HepG2 (cell line): ENCODE results near the gene NBEAL1. TPM values are rescaled to one million over a fixed set of nuclear protein-coding genes. Genes with fewer than 3 reads are reported as not detected.
A peak's percentile ranks its signal among the peaks of the same experiment; 100 is the strongest.

Source experiments
- GZF1 ChIP-seq: sonication (generic); formaldehyde crosslinking; IDR thresholded peaks from 2 replicates; pipeline ENCODE4 v1.5.1; 2020; ENCODE audit warnings: mild to moderate bottlenecking, missing genetic modification reagents
- NFYB ChIP-seq: sonication (generic); formaldehyde crosslinking; IDR thresholded peaks from 2 replicates; pipeline ENCODE4 v1.4.0; 2020; ENCODE audit warnings: missing genetic modification reagents
- RAD21 ChIP-seq: fragments of 450-650 bp; formaldehyde crosslinking; IDR thresholded peaks from 2 replicates; pipeline ENCODE4 v1.5.0; 2020; ENCODE audit warnings: mild to moderate bottlenecking
- RXRA ChIP-seq: sonication (generic); formaldehyde crosslinking; IDR thresholded peaks from 2 replicates; pipeline ENCODE4 v1.5.1; 2020; ENCODE audit warnings: missing genetic modification reagents
- SP1 ChIP-seq, 2 experiments: fragments of 450-650 bp in 1 of 2; sonication (generic) in 1 of 2; formaldehyde crosslinking in 1 of 2; IDR thresholded peaks; 2 replicates each; pipeline versions ENCODE4 v1.4.0 to v1.6.1; 2016 to 2020; ENCODE audit warnings: missing genetic modification reagents in 1 of 2
- SRY ChIP-seq: sonication (generic); formaldehyde crosslinking; IDR thresholded peaks from 2 replicates; pipeline ENCODE4 v1.8.0; 2022; ENCODE audit warnings: mild to moderate bottlenecking, missing genetic modification reagents
- SSRP1 ChIP-seq: IDR thresholded peaks from 2 replicates; pipeline ENCODE4 v1.6.1; 2016; ENCODE audit warnings: control low read depth
- TCF7 ChIP-seq: sonication (generic); IDR thresholded peaks from 2 replicates; pipeline ENCODE4 v1.6.1; 2016; ENCODE audit warnings: antibody characterized with exemption, low read depth
- XBP1 ChIP-seq: sonication (generic); formaldehyde crosslinking; IDR thresholded peaks from 2 replicates; pipeline ENCODE4 v1.5.0; 2020; ENCODE audit warnings: missing genetic modification reagents
- ZFYVE20 ChIP-seq: sonication (generic); formaldehyde crosslinking; IDR thresholded peaks from 2 replicates; pipeline ENCODE4 v1.8.0; 2023; ENCODE audit warnings: low read depth, mild to moderate bottlenecking, moderate library complexity, missing genetic modification reagents, borderline replicate concordance
- ZMYM4 ChIP-seq: sonication (generic); formaldehyde crosslinking; IDR thresholded peaks from 2 replicates; pipeline ENCODE4 v1.8.1; 2023; ENCODE audit warnings: mild to moderate bottlenecking, missing genetic modification reagents
- ZNF225 ChIP-seq: sonication (generic); formaldehyde crosslinking; IDR thresholded peaks from 2 replicates; pipeline ENCODE4 v1.4.0; 2020; ENCODE audit warnings: mild to moderate bottlenecking, missing genetic modification reagents
- ZNF296 ChIP-seq: sonication (generic); formaldehyde crosslinking; conservative IDR thresholded peaks from 2 replicates; pipeline ENCODE4 v1.5.0; 2020; ENCODE audit warnings: mild to moderate bottlenecking, missing genetic modification reagents
- ZNF713 ChIP-seq: sonication (generic); formaldehyde crosslinking; IDR thresholded peaks from 2 replicates; pipeline ENCODE4 v1.4.0; 2020; ENCODE audit warnings: mild to moderate bottlenecking, missing genetic modification reagents
- ZNF737 ChIP-seq: sonication (generic); formaldehyde crosslinking; IDR thresholded peaks from 2 replicates; pipeline ENCODE4 v1.5.0; 2020; ENCODE audit warnings: missing genetic modification reagents, mild to moderate bottlenecking, borderline replicate concordance
- ZNF749 ChIP-seq: sonication (generic); formaldehyde crosslinking; IDR thresholded peaks from 2 replicates; pipeline ENCODE4 v1.8.0; 2022; ENCODE audit warnings: mild to moderate bottlenecking, missing genetic modification reagents, moderate library complexity, borderline replicate concordance
- ZSCAN12 ChIP-seq: sonication (generic); formaldehyde crosslinking; IDR thresholded peaks from 2 replicates; pipeline ENCODE4 v1.9.0; 2021; ENCODE audit warnings: mild to moderate bottlenecking, missing genetic modification reagents
- polyA plus RNA-seq, 8 experiments: library from polyadenylated mRNA; depleted of rRNA in 3 of 8; stranded (reverse) in 7 of 8; unstranded in 1 of 8; fragments of >200 nt; fragmentation: Illumina TruSeq in 4 of 8; extraction: Trizol in 4 of 8; gene quantifications; 2 replicates each; pipeline versions ENCODE4 v1.2.1 to v1.2.3, GENCODE V29; 2011 to 2016; ENCODE audit warnings: low read depth in 4 of 8, missing spikeins in 1 of 8, mixed read lengths in 1 of 8; ENCODE audit not compliant: insufficient read depth in 1 of 8
- total RNA-seq, 5 experiments: library from RNA; depleted of rRNA; stranded (reverse); fragments of >200 nt; fragmentation: Illumina TruSeq; extraction: Trizol; gene quantifications; 2 replicates each; pipeline ENCODE4 v1.2.3, GENCODE V29; 2016; ENCODE audit warnings: low read depth in 1 of 5
- TF ChIP-seq, protein P1 (sequence below): IDR thresholded peaks from 2 replicates; pipeline ENCODE4 v1.6.1; 2016; ENCODE audit warnings: low read depth, borderline replicate concordance
- TF ChIP-seq, protein P2 (sequence below): sonication (generic); formaldehyde crosslinking; IDR thresholded peaks from 2 replicates; pipeline ENCODE4 v1.5.0; 2020; ENCODE audit warnings: mild to moderate bottlenecking, missing genetic modification reagents
- TF ChIP-seq, protein P3 (sequence below): fragments of 450-650 bp; IDR thresholded peaks from 2 replicates; pipeline ENCODE4 v1.6.1; 2016
- TF ChIP-seq, protein P4 (sequence below): sonication (generic); formaldehyde crosslinking; IDR thresholded peaks from 2 replicates; pipeline ENCODE4 v1.4.0; 2020; ENCODE audit warnings: missing genetic modification reagents
- TF ChIP-seq, protein P5 (sequence below): sonication (generic); formaldehyde crosslinking; IDR thresholded peaks from 2 replicates; pipeline ENCODE4 v1.8.0; 2022; ENCODE audit warnings: missing genetic modification reagents, mild to moderate bottlenecking, moderate library complexity, borderline replicate concordance

NBEAL1 gene
- total and polyA plus RNA-seq, 2 of the 13 experiments (the other 11 are each of a cell fraction or from before 2014, with no cell fraction given), result 6.4 to 15.7 TPM

DNA sequence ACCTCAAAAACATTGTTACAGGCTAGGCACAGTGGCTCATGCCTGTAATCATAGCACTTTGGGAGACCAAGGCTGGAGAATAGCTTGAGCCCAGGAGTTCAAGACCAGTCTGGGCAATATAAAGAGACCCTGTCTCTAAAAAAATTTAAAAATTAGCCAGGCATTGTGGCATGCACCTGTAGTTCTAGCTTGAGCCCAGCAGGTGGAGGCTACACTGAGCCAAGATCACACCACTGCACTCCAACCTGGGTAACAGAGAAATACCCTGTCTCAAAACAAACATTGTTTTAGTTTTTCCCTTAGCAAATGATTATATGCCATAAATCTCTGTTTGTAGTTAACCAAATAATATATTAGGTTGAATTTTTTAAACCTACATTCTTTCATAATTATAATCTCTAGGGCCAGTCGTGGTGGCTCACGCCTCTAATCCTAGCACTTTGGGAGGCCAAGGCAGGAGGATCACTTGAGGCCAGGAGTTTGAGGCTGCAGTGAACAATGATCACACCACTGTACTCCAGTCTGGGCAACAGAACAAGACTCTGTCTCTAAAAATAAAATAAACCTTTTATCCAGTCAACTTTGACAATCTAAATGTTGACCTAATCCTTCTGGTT lies 210.9 kb downstream of the NBEAL1 start (continued):
- TF ChIP-seq, protein P1, sequence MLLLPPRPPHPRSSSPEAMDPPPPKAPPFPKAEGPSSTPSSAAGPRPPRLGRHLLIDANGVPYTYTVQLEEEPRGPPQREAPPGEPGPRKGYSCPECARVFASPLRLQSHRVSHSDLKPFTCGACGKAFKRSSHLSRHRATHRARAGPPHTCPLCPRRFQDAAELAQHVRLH (CRISPR knock-in tag), result no peak
- TF ChIP-seq, protein P2, sequence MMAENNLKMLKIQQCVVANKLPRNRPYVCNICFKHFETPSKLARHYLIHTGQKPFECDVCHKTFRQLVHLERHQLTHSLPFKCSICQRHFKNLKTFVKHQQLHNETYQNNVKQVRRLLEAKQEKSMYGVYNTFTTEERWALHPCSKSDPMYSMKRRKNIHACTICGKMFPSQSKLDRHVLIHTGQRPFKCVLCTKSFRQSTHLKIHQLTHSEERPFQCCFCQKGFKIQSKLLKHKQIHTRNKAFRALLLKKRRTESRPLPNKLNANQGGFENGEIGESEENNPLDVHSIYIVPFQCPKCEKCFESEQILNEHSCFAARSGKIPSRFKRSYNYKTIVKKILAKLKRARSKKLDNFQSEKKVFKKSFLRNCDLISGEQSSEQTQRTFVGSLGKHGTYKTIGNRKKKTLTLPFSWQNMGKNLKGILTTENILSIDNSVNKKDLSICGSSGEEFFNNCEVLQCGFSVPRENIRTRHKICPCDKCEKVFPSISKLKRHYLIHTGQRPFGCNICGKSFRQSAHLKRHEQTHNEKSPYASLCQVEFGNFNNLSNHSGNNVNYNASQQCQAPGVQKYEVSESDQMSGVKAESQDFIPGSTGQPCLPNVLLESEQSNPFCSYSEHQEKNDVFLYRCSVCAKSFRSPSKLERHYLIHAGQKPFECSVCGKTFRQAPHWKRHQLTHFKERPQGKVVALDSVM, result peak; percentile 87
- TF ChIP-seq TCF7, result no peak
- TF ChIP-seq ZNF749 (CRISPR knock-in tag), result no peak
- TF ChIP-seq, protein P3, sequence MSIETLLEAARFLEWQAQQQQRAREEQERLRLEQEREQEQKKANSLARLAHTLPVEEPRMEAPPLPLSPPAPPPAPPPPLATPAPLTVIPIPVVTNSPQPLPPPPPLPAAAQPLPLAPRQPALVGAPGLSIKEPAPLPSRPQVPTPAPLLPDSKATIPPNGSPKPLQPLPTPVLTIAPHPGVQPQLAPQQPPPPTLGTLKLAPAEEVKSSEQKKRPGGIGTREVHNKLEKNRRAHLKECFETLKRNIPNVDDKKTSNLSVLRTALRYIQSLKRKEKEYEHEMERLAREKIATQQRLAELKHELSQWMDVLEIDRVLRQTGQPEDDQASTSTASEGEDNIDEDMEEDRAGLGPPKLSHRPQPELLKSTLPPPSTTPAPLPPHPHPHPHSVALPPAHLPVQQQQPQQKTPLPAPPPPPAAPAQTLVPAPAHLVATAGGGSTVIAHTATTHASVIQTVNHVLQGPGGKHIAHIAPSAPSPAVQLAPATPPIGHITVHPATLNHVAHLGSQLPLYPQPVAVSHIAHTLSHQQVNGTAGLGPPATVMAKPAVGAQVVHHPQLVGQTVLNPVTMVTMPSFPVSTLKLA, result no peak
- TF ChIP-seq GZF1 (CRISPR knock-in tag), result no peak
- no peak for TF ChIP-seq XBP1 (CRISPR knock-in tag)
- no peak for TF ChIP-seq ZNF225 (CRISPR knock-in tag)
- TF ChIP-seq, protein P4, sequence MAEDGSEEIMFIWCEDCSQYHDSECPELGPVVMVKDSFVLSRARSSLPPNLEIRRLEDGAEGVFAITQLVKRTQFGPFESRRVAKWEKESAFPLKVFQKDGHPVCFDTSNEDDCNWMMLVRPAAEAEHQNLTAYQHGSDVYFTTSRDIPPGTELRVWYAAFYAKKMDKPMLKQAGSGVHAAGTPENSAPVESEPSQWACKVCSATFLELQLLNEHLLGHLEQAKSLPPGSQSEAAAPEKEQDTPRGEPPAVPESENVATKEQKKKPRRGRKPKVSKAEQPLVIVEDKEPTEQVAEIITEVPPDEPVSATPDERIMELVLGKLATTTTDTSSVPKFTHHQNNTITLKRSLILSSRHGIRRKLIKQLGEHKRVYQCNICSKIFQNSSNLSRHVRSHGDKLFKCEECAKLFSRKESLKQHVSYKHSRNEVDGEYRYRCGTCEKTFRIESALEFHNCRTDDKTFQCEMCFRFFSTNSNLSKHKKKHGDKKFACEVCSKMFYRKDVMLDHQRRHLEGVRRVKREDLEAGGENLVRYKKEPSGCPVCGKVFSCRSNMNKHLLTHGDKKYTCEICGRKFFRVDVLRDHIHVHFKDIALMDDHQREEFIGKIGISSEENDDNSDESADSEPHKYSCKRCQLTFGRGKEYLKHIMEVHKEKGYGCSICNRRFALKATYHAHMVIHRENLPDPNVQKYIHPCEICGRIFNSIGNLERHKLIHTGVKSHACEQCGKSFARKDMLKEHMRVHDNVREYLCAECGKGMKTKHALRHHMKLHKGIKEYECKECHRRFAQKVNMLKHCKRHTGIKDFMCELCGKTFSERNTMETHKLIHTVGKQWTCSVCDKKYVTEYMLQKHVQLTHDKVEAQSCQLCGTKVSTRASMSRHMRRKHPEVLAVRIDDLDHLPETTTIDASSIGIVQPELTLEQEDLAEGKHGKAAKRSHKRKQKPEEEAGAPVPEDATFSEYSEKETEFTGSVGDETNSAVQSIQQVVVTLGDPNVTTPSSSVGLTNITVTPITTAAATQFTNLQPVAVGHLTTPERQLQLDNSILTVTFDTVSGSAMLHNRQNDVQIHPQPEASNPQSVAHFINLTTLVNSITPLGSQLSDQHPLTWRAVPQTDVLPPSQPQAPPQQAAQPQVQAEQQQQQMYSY (CRISPR knock-in tag), result no peak
- no peak for TF ChIP-seq ZNF296 (CRISPR knock-in tag)
- no peak for TF ChIP-seq NFYB (CRISPR knock-in tag)
- no peak for TF ChIP-seq ZNF713 (CRISPR knock-in tag)
- TF ChIP-seq ZMYM4 (CRISPR knock-in tag), result no peak
- no peak for TF ChIP-seq ZFYVE20 (CRISPR knock-in tag)
- TF ChIP-seq ZNF737 (CRISPR knock-in tag), result no peak
- TF ChIP-seq SRY (CRISPR knock-in tag), result no peak
- TF ChIP-seq, protein P5, sequence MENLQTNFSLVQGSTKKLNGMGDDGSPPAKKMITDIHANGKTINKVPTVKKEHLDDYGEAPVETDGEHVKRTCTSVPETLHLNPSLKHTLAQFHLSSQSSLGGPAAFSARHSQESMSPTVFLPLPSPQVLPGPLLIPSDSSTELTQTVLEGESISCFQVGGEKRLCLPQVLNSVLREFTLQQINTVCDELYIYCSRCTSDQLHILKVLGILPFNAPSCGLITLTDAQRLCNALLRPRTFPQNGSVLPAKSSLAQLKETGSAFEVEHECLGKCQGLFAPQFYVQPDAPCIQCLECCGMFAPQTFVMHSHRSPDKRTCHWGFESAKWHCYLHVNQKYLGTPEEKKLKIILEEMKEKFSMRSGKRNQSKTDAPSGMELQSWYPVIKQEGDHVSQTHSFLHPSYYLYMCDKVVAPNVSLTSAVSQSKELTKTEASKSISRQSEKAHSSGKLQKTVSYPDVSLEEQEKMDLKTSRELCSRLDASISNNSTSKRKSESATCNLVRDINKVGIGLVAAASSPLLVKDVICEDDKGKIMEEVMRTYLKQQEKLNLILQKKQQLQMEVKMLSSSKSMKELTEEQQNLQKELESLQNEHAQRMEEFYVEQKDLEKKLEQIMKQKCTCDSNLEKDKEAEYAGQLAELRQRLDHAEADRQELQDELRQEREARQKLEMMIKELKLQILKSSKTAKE (CRISPR knock-in tag), result no peak
- TF ChIP-seq RAD21 (CRISPR knock-in tag), result peak; percentile 70
- no peak for TF ChIP-seq ZSCAN12 (CRISPR knock-in tag)
- TF ChIP-seq SP1 (IDR thresholded peaks at IDR 0.05), result no peak
- no peak for TF ChIP-seq SP1 (CRISPR knock-in tag; IDR thresholded peaks at IDR 0.05)
- no peak for TF ChIP-seq SSRP1 (CRISPR knock-in tag)
- no peak for TF ChIP-seq RXRA (CRISPR knock-in tag)
